ENCODE results near the gene DLG2. TPM values are rescaled to one million over a fixed set of nuclear protein-coding genes. Genes with fewer than 3 reads are reported as not detected.

Gene DLG2
- total RNA-seq, 1 donor from 2014 or later, result 0.26 TPM

GRCh38 chr11:83791557-83791956 is 1835.6 kb downstream of the DLG2 start:
- no peak for DNase-seq (ENCODE audit: low read depth)
- no peak for FAIRE-seq
- no peak overlapping the region for H3K4me3 ChIP-seq (ENCODE audit: low read depth, low read length)
- H3K36me3 ChIP-seq (ENCODE audit: control insufficient read depth, insufficient read depth, low read length), result no peaks in the 10 kb centered on the region
- H3K27me3 ChIP-seq (ENCODE audit: control insufficient read depth, insufficient read depth, low read length), result no peaks in the 10 kb centered on the region
- no peak for TF ChIP-seq CTCF (IDR thresholded peaks at IDR 0.05; ENCODE audit: insufficient read depth, low read length, severe bottlenecking)

GRCh38 chr11:83785942-83786341 is 1841.2 kb downstream of the DLG2 start:
- H3K4me3 ChIP-seq (ENCODE audit: low read depth, low read length), result no peak overlapping the region

GRCh38 chr11:83784419-83784818 is 1842.7 kb downstream of the DLG2 start:
- DNase-seq (ENCODE audit: low read depth), result no peak
- no peak for TF ChIP-seq CTCF (IDR thresholded peaks at IDR 0.05; ENCODE audit: insufficient read depth, low read length, severe bottlenecking)
- H3K27me3 ChIP-seq (ENCODE audit: control insufficient read depth, insufficient read depth, low read length), result no peaks in the 10 kb centered on the region
- no peak overlapping the region for H3K4me3 ChIP-seq (ENCODE audit: low read depth, low read length)
- H3K36me3 ChIP-seq (ENCODE audit: control insufficient read depth, insufficient read depth, low read length), result no peaks in the 10 kb centered on the region
- FAIRE-seq, result no peak

More at GRCh38 chr11:83785942-83786341, 1841.2 kb downstream of the DLG2 start:
- TF ChIP-seq CTCF (IDR thresholded peaks at IDR 0.05; ENCODE audit: insufficient read depth, low read length, severe bottlenecking), result no peak
- FAIRE-seq (no peak), DNase-seq (ENCODE audit: low read depth) (no peak)
- H3K36me3 ChIP-seq (ENCODE audit: control insufficient read depth, insufficient read depth, low read length), result no peaks in the 10 kb centered on the region
- H3K27me3 ChIP-seq (ENCODE audit: control insufficient read depth, insufficient read depth, low read length), result no peaks in the 10 kb centered on the region

- Histone ChIP-seq H3K4me3 (ENCODE audit: low read depth, low read length) (no peak overlapping the region), H3K36me3 (ENCODE audit: control insufficient read depth, insufficient read depth, low read length) (no peaks in the 10 kb centered on the region), H3K27me3 (ENCODE audit: control insufficient read depth, insufficient read depth, low read length) (no peaks in the 10 kb centered on the region)
- DNase-seq (ENCODE audit: low read depth) (no peak), FAIRE-seq (no peak)
- TF ChIP-seq CTCF (IDR thresholded peaks at IDR 0.05; ENCODE audit: insufficient read depth, low read length, severe bottlenecking), result no peak
Observed at GRCh38 chr11:83782329-83782728, 1844.8 kb downstream of the DLG2 start.

- no peak for FAIRE-seq
- Histone ChIP-seq H3K36me3 (ENCODE audit: control insufficient read depth, insufficient read depth, low read length) (no peaks in the 10 kb centered on the region), H3K4me3 (ENCODE audit: low read depth, low read length) (no peak overlapping the region), H3K27me3 (ENCODE audit: control insufficient read depth, insufficient read depth, low read length) (no peaks in the 10 kb centered on the region)
- DNase-seq (ENCODE audit: low read depth), result peak; percentile 2
- TF ChIP-seq CTCF (IDR thresholded peaks at IDR 0.05; ENCODE audit: insufficient read depth, low read length, severe bottlenecking), result no peak
Observed at GRCh38 chr11:83779876-83780275, 1847.3 kb downstream of the DLG2 start.

- no peak for TF ChIP-seq CTCF (IDR thresholded peaks at IDR 0.05; ENCODE audit: insufficient read depth, low read length, severe bottlenecking)
- H3K27me3 ChIP-seq (ENCODE audit: control insufficient read depth, insufficient read depth, low read length), result no peaks in the 10 kb centered on the region
- DNase-seq (ENCODE audit: low read depth), result peak; percentile 40
- H3K4me3 ChIP-seq (ENCODE audit: low read depth, low read length), result no peak overlapping the region
- H3K36me3 ChIP-seq (ENCODE audit: control insufficient read depth, insufficient read depth, low read length), result no peaks in the 10 kb centered on the region
- FAIRE-seq, result no peak
Observed at GRCh38 chr11:83778596-83778995, 1848.5 kb downstream of the DLG2 start.

Measured in bronchial epithelial cell (primary cell).